ENCODE results near the gene SH3BP4. TPM values are rescaled to one million over a fixed set of nuclear protein-coding genes. Genes with fewer than 3 reads are reported as not detected.

Gene SH3BP4
- total RNA-seq, 1 donor from 2014 or later = 9.6 TPM

GRCh38 chr2:234973008-234973407, 21.2 kb downstream of the SH3BP4 start:
- Histone ChIP-seq H3K9me3 (replicated peaks) (no peaks in the 10 kb centered on the region), H3K4me1 (peaks cover 60% of the 10 kb centered on the region)
- no peak for DNase-seq

GRCh38 chr2:234974501-234975385, 22.9 kb downstream of the SH3BP4 start:
- Histone ChIP-seq H3K27ac (replicated peaks) (peak overlapping the region; percentile 0), H3K9me3 (replicated peaks) (peaks cover 2% of the 10 kb centered on the region), H3K4me3 (peak overlapping the region; percentile 31), H3K27me3 (ENCODE audit: low read depth) (no peaks in the 10 kb centered on the region), H3K4me1 (peaks cover 60% of the 10 kb centered on the region), H3K36me3 (no peaks in the 10 kb centered on the region)
- intact Hi-C loops (cut with micrococcal nuclease) = no loop called here
- DNase-seq = no peak
- TF ChIP-seq, protein P1, sequence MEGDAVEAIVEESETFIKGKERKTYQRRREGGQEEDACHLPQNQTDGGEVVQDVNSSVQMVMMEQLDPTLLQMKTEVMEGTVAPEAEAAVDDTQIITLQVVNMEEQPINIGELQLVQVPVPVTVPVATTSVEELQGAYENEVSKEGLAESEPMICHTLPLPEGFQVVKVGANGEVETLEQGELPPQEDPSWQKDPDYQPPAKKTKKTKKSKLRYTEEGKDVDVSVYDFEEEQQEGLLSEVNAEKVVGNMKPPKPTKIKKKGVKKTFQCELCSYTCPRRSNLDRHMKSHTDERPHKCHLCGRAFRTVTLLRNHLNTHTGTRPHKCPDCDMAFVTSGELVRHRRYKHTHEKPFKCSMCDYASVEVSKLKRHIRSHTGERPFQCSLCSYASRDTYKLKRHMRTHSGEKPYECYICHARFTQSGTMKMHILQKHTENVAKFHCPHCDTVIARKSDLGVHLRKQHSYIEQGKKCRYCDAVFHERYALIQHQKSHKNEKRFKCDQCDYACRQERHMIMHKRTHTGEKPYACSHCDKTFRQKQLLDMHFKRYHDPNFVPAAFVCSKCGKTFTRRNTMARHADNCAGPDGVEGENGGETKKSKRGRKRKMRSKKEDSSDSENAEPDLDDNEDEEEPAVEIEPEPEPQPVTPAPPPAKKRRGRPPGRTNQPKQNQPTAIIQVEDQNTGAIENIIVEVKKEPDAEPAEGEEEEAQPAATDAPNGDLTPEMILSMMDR (IDR thresholded peaks at IDR 0.05; ENCODE audit: borderline replicate concordance) = no peak

More at GRCh38 chr2:234973008-234973407, 21.2 kb downstream of the SH3BP4 start:
- intact Hi-C loops (cut with micrococcal nuclease) = no loop called here
- H3K27me3 ChIP-seq (ENCODE audit: low read depth) = no peaks in the 10 kb centered on the region
- H3K4me3 ChIP-seq = no peak overlapping the region
- TF ChIP-seq, protein P1 (IDR thresholded peaks at IDR 0.05; ENCODE audit: borderline replicate concordance) = no peak
- no peaks in the 10 kb centered on the region for H3K36me3 ChIP-seq
- no peak overlapping the region for H3K27ac ChIP-seq (replicated peaks)

GRCh38 chr2:234975611-234976010, 23.8 kb downstream of the SH3BP4 start:
- TF ChIP-seq, protein P1 (IDR thresholded peaks at IDR 0.05; ENCODE audit: borderline replicate concordance) = no peak
- no peak overlapping the region for H3K4me3 ChIP-seq
- peaks cover 5% of the 10 kb centered on the region for H3K9me3 ChIP-seq (replicated peaks)
- no peak overlapping the region for H3K27ac ChIP-seq (replicated peaks)
- H3K4me1 ChIP-seq = peaks cover 64% of the 10 kb centered on the region
- intact Hi-C loops (cut with micrococcal nuclease) = no loop called here
- H3K27me3 ChIP-seq (ENCODE audit: low read depth) = no peaks in the 10 kb centered on the region
- no peak for DNase-seq
- no peaks in the 10 kb centered on the region for H3K36me3 ChIP-seq

DNA sequence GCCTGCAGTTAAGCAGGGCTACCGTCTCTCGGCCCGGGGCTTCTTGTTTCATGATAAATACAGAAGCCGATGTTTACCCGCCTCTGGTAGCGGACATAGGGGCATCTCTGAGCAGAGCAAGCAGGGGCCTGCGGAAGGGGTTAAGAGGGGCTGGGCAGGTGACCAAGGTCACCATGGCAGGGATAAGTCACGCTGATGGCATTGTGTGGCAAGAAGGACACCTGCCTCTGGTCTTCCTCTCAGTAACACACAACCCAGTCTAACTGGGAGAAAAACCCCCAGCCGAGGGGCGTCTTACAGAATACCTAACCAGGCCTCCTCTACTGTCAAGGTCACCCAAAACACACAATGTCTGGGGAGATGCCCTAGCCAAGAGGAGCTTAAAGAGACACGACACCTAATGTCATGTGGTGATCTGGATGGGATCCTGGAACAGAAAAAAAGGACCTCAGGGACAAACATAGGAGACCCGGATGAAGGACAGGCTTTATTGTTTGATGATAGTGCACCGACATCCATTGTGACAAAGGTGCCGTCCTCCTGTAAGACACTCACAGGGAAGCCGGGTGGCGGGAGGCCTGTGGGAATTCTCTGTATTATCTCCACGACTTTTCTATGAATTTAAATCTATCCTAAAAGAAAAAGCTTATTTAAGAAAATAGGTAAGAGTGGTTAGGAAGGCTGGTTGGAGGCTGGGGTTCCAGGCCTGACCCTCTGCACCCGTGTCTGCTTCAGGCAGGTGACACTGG, 24.8 kb downstream of the SH3BP4 start:
- no peaks in the 10 kb centered on the region for H3K36me3 ChIP-seq
- DNase-seq = no peak
- H3K27ac ChIP-seq (replicated peaks) = no peak overlapping the region
- intact Hi-C loops (cut with micrococcal nuclease) = no loop called here
- H3K4me3 ChIP-seq = no peak overlapping the region
- H3K4me1 ChIP-seq = peaks cover 74% of the 10 kb centered on the region
- H3K27me3 ChIP-seq (ENCODE audit: low read depth) = no peaks in the 10 kb centered on the region
- peaks cover 5% of the 10 kb centered on the region for H3K9me3 ChIP-seq (replicated peaks)
- TF ChIP-seq, protein P1 (IDR thresholded peaks at IDR 0.05; ENCODE audit: borderline replicate concordance) = no peak

- DNase-seq = no peak
- H3K27ac ChIP-seq (replicated peaks) = no peak overlapping the region
- TF ChIP-seq, protein P1 (IDR thresholded peaks at IDR 0.05; ENCODE audit: borderline replicate concordance) = no peak
- intact Hi-C loops (cut with micrococcal nuclease) = no loop called here
- H3K4me1 ChIP-seq = peaks cover 80% of the 10 kb centered on the region
- no peaks in the 10 kb centered on the region for H3K27me3 ChIP-seq (ENCODE audit: low read depth)
- H3K9me3 ChIP-seq (replicated peaks) = peaks cover 5% of the 10 kb centered on the region
- no peak overlapping the region for H3K4me3 ChIP-seq
- H3K36me3 ChIP-seq = no peaks in the 10 kb centered on the region
These were observed 25.4 kb downstream of the SH3BP4 start for GRCh38 chr2:234977228-234977679.
